ENCODE measurements around the gene IFI16.
A peak's percentile ranks its signal among the peaks of the same experiment; 100 is the strongest.

Gene IFI16

DNA sequence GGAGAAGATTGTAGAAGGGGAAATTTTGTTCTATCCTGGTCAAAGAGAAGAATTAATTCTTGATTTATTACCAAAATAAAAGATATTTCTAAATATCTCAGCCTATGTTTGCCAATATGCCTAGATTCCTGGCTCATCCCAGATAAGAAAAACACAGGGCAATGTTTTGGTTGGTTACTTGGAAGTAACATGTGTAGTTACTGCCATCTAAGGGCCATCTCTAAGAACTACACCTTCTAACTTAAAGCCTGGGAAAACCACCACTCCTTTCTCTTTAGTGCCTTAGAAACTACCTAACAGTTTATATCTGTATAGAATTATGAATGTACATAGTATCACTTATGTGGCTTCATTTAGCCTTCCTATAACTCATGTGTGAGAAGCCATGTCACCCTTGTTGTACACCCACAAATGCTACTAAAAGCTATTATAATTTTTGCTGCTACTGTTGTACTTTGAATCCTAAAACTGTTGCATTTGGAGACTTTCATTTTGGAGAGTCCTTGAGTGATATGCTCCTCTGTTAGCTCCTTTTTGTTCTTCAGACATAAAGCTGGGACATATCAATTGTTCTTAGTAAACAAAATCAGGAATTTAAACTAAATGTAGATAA lies 62.4 kb downstream of the IFI16 start:
- TF ChIP-seq CTBP1 (IDR thresholded peaks at IDR 0.05; ENCODE audit: borderline replicate concordance) (no peak), BHLHE40 (IDR thresholded peaks at IDR 0.05; ENCODE audit: borderline replicate concordance) (no peak), FOXM1 (IDR thresholded peaks at IDR 0.05; ENCODE audit: borderline replicate concordance) (no peak), ELF4 (IDR thresholded peaks at IDR 0.05) (no peak), FOXK2 (IDR thresholded peaks at IDR 0.05) (no peak), ARNT (IDR thresholded peaks at IDR 0.05) (no peak), HDGF (IDR thresholded peaks at IDR 0.05; ENCODE audit: borderline replicate concordance) (no peak), ZNF384 (IDR thresholded peaks at IDR 0.05) (no peak), NFRKB (IDR thresholded peaks at IDR 0.05) (no peak)
- ChIA-PET CTCF (interaction anchor here (0.7 kb wide), 2 partner anchors 868 to 1208 kb away, joined by 3 to 5 read pairs; no protein-coding TSS in a partner anchor), POLR2A (no interaction called here)
- DNase-seq (ENCODE audit: extremely low spot score): peak; percentile 62

GRCh38 chr1:159076438-159077119 lies 66.9 kb downstream of the IFI16 start, which contains the start of gene AIM2:
AIM2 (minus strand) TSS chr1:159076766; CDS start chr1:159073499, 3,267 bp downstream.
- DNase-seq (ENCODE audit: extremely low spot score): no peak
- no peak for TF ChIP-seq ARNT (IDR thresholded peaks at IDR 0.05)
- TF ChIP-seq TARDBP (IDR thresholded peaks at IDR 0.05): no peak
- no peak for TF ChIP-seq ELF4 (IDR thresholded peaks at IDR 0.05)
- TF ChIP-seq FOXA1 (IDR thresholded peaks at IDR 0.05): no peak
- TF ChIP-seq PKNOX1 (IDR thresholded peaks at IDR 0.05): no peak
- no peak for TF ChIP-seq LEF1 (IDR thresholded peaks at IDR 0.05; ENCODE audit: borderline replicate concordance)
- no peak for TF ChIP-seq FOXK2 (IDR thresholded peaks at IDR 0.05)
- no peak for TF ChIP-seq SUZ12 (IDR thresholded peaks at IDR 0.05)
- TF ChIP-seq ZNF384 (IDR thresholded peaks at IDR 0.05): no peak
- TF ChIP-seq FOXM1 (IDR thresholded peaks at IDR 0.05; ENCODE audit: borderline replicate concordance): no peak
- no peak for TF ChIP-seq BHLHE40 (IDR thresholded peaks at IDR 0.05; ENCODE audit: borderline replicate concordance)
- no peak for TF ChIP-seq HDGF (IDR thresholded peaks at IDR 0.05; ENCODE audit: borderline replicate concordance)
- TF ChIP-seq CTBP1 (IDR thresholded peaks at IDR 0.05; ENCODE audit: borderline replicate concordance): no peak
- no peak for TF ChIP-seq L3MBTL2 (conservative IDR thresholded peaks at IDR 0.05)
- no peak for TF ChIP-seq NFRKB (IDR thresholded peaks at IDR 0.05)
- TF ChIP-seq SP1 (IDR thresholded peaks at IDR 0.05): no peak
- CTCF ChIA-PET: no interaction called here
- POLR2A ChIA-PET: no interaction called here

DNA sequence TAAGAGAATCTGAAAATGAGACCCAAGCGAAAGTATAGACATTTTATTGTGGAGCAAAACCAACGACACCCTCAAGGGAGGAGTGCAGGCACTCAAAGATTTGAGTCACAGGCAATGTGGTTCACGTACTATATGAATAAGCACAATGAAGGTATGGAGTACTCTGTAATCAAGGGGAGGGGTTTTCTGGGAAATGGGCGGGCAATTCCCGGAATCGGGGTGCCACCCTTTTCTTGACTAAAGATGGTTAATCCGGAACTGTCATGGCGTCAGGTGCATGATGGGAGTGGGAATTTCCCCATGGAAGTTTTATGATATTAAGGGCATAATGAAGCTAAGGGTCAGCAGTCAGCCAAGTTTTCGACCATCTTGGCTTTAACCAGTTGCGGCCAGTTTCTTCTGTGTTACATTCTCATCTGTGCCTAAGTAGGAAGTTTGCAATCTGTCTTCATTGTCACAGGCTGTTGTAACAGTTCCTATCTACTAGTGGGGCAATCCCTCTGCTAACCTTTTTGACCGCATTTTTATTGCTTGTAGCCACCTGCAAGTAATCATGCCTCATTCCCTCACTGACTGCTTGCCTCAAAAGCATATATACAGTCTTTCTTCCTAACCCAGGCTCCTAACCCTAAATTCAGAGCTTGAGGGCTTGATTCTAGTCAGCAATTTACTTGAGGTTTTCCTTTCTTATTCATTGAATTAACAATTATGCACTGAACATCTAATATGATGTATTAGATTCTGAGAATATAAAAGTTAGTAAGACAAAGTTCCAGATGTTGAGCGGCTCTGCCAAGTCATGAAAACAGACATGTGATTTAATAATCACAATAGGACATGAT lies 67.6 kb downstream of the IFI16 start:
- POLR2A ChIA-PET: no interaction called here
- TF ChIP-seq L3MBTL2 (conservative IDR thresholded peaks at IDR 0.05) (no peak), HDGF (IDR thresholded peaks at IDR 0.05; ENCODE audit: borderline replicate concordance) (no peak), TARDBP (IDR thresholded peaks at IDR 0.05) (no peak)
- CTCF ChIA-PET: no interaction called here
- DNase-seq (ENCODE audit: extremely low spot score): no peak

- ChIA-PET CTCF (interaction anchor here (0.7 kb wide), 1 partner anchor 20 kb away, joined by 3 read pairs; no protein-coding TSS in a partner anchor), POLR2A (no interaction called here)
- DNase-seq (ENCODE audit: extremely low spot score): no peak
- no peak for TF ChIP-seq ZNF384 (IDR thresholded peaks at IDR 0.05)
- TF ChIP-seq L3MBTL2 (conservative IDR thresholded peaks at IDR 0.05): no peak
- TF ChIP-seq LEF1 (IDR thresholded peaks at IDR 0.05; ENCODE audit: borderline replicate concordance): no peak
- no peak for TF ChIP-seq SUZ12 (IDR thresholded peaks at IDR 0.05)
- TF ChIP-seq BHLHE40 (IDR thresholded peaks at IDR 0.05; ENCODE audit: borderline replicate concordance): no peak
- TF ChIP-seq FOXA1 (IDR thresholded peaks at IDR 0.05): no peak
- TF ChIP-seq HDGF (IDR thresholded peaks at IDR 0.05; ENCODE audit: borderline replicate concordance): no peak
Observed at GRCh38 chr1:159079525-159079924, 69.8 kb downstream of the IFI16 start.

GRCh38 chr1:159081626-159082025 lies 71.9 kb downstream of the IFI16 start:
- CTCF ChIA-PET: no interaction called here
- DNase-seq (ENCODE audit: extremely low spot score): no peak
- TF ChIP-seq HDGF (IDR thresholded peaks at IDR 0.05; ENCODE audit: borderline replicate concordance) (no peak), TARDBP (IDR thresholded peaks at IDR 0.05) (no peak), ARNT (IDR thresholded peaks at IDR 0.05) (no peak), BHLHE40 (IDR thresholded peaks at IDR 0.05; ENCODE audit: borderline replicate concordance) (no peak), SUZ12 (IDR thresholded peaks at IDR 0.05) (no peak), SP1 (IDR thresholded peaks at IDR 0.05) (no peak), PKNOX1 (IDR thresholded peaks at IDR 0.05) (no peak), NFRKB (IDR thresholded peaks at IDR 0.05) (no peak), ELF4 (IDR thresholded peaks at IDR 0.05) (no peak), L3MBTL2 (conservative IDR thresholded peaks at IDR 0.05) (no peak), ZNF384 (IDR thresholded peaks at IDR 0.05) (no peak), LEF1 (IDR thresholded peaks at IDR 0.05; ENCODE audit: borderline replicate concordance) (no peak), FOXA1 (IDR thresholded peaks at IDR 0.05) (no peak), CTBP1 (IDR thresholded peaks at IDR 0.05; ENCODE audit: borderline replicate concordance) (no peak), FOXK2 (IDR thresholded peaks at IDR 0.05) (no peak), FOXM1 (IDR thresholded peaks at IDR 0.05; ENCODE audit: borderline replicate concordance) (no peak)
- POLR2A ChIA-PET: no interaction called here

- CTCF ChIA-PET: no interaction called here
- POLR2A ChIA-PET: no interaction called here
- no peak for TF ChIP-seq FOXK2 (IDR thresholded peaks at IDR 0.05)
- no peak for DNase-seq (ENCODE audit: extremely low spot score)
Observed at GRCh38 chr1:159083013-159083412, 73.3 kb downstream of the IFI16 start.

Measured in HEK293T (cell line).